ENCODE measurements around the gene COX8A.
"Not testable (repeated sequence)": the region's sequence is repeated elsewhere in the genome, so short reads cannot be mapped to it uniquely, and the experiment has no call there.

Gene COX8A

DNA sequence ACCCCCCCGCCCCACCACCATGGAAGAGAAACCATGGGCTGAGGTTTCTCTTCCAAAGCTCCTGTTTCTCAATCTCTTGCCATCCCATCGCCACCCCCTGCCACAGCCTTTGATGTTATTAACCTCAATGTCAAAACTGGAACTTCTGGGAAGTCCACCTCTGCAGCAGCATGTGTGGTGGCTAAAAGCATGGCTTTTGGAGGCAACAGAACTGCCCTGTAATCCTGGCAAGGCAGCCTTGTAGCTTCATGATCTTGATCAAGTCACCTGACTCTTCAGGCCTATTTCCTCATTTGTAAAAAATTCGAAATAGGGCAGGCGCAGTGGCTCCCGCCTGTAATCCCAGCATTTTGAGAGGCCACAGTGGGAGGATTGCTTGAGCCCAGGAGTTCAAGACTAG, 3.5 kb upstream of the COX8A start:
- no peak for DNase-seq

- not testable (repeated sequence) for DNase-seq
Observed at GRCh38 chr11:63973912-63974258, 535 bp upstream of the COX8A start.

- DNase-seq, result no peak
Observed at GRCh38 chr11:63978551-63979239, 4.3 kb downstream of the COX8A start.

- no peak for DNase-seq
Observed at GRCh38 chr11:63979426-63979825, 5.0 kb downstream of the COX8A start.

DNA sequence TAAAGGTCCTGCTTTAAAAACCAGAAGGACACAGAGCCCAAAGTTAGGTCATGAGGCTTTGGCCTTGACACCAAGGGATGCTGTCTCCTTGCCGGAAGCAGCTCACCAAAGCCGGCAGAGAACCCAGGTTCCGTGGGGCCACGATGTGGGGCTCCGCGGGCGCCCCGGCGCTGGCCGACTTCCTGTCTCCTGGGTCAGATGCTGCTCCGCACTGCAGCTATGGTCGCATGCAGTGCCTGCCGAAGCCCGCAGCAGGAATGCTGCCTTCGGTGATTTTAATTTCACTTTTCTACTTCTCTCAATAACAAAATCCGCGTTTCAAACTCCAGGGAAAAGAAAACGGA, 11.4 kb downstream of the COX8A start:
- no peak for DNase-seq

DNA sequence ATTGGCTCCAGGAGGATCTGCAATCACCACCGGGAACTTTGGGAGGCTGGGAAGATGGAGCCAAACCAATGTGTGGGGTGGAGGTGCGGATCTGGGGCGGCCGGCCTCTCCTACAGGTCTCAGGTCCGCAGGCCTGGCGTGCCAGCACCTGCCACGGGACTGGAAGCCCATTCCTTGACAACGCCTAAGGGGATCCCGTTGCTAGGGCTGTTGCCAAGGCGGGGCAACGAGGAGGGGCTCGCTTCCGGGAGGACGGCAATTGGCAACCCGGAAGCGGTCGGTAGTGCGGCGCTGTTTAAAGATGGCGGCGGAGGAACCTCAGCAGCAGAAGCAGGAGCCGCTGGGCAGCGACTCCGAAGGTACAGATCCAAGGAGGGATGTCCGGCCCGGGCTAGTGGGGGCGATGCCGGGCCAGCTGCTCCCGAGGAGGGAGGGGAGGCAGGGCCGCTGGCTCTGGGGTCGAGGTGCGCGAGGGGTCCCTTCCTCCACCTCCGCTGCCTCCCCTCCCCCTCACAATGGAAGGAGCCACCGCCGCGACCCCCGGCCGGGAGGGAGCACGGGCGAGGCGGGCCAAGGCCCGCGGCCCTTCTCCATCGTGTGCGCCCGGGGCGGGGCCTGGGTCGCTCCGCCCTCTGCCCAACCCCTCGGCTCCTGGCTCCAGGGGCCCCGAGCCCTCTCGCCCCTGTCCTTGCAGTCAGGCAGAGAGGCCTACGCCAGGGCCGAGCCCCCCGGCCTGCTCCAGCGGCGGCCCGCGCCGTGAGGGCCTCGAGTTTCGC, 11.9 kb downstream of the COX8A start, which contains the start of gene OTUB1:
Gene OTUB1, plus strand, starts transcription at position 283 of the 776 bp plus-strand sequence. Its CDS starts 19 bp downstream, at position 302.
- peak; percentile 54 to 84 for DNase-seq

- DNase-seq, result no peak
Observed at GRCh38 chr11:63986932-63987513, 12.6 kb downstream of the COX8A start.

GRCh38 chr11:63991558-63991957, 17.1 kb downstream of the COX8A start:
- no peak for DNase-seq

GRCh38 chr11:63993100-63993499, 18.7 kb downstream of the COX8A start:
- DNase-seq, result no peak

- DNase-seq, result no peak
Observed at GRCh38 chr11:63993993-63994392, 19.6 kb downstream of the COX8A start.

GRCh38 chr11:63996512-63996911, 22.1 kb downstream of the COX8A start:
- no peak for DNase-seq

DNA sequence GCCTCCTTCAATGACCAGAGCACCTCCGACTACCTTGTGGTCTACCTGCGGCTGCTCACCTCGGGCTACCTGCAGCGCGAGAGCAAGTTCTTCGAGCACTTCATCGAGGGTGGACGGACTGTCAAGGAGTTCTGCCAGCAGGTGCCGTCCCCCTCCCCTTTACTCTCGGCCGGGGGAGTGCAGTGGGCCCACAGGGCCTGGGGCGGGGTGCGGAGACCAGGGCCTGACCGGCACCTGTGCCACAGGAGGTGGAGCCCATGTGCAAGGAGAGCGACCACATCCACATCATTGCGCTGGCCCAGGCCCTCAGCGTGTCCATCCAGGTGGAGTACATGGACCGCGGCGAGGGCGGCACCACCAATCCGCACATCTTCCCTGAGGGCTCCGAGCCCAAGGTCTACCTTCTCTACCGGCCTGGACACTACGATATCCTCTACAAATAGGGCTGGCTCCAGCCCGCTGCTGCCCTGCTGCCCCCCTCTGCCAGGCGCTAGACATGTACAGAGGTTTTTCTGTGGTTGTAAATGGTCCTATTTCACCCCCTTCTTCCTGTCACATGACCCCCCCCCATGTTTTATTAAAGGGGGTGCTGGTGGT, 22.8 kb downstream of the COX8A start:
- no peak for DNase-seq

- DNase-seq, result no peak
Observed at GRCh38 chr11:63997801-63998337, 23.4 kb downstream of the COX8A start.

DNA sequence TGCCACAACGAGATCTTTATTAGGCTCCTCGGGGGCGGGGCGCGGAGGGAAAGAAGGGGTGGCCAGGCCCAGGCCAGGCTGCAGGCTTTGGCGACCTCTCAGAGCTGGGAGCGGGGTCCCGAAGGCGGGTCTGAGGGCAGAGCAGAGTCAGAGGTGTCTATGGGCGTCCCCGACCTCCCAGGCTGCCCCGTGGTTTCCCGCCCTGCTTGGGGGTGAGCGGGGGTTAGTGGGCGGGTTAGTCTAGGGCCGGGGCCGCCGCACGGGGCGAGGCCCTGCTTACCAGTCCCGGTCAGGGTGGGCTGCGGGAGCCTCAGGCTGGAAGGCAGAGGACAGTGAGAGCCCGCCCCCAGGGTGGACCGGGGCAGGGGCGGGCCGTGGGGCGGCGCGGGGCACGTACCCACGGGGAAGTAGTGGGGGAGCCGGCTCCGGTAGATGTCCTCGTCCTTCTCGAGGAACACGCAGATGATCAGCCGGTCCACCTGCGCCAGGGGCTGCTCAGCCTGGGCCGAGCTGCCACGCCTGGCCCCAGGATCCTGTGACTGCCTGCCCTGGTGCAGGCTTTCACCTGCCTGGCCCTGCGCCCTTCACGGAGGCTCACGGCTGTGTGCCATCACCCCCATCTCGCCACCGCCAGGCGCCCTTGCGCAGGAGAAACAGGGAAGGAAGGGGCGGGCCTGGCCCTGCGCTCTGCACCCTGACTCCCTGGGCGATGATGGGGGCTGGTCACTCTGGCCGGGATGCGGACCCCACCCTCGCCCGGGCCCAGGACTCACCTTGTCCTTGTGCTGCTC, 24.3 kb downstream of the COX8A start:
- no peak for DNase-seq

GRCh38 chr11:63999349-64000025, 25.1 kb downstream of the COX8A start:
- no peak for DNase-seq

GRCh38 chr11:64000026-64000739, 25.8 kb downstream of the COX8A start:
- DNase-seq, result no peak

GRCh38 chr11:64000740-64001483, 26.5 kb downstream of the COX8A start:
- DNase-seq, result no peak

GRCh38 chr11:64001484-64002420, 27.3 kb downstream of the COX8A start:
- no peak for DNase-seq

Measured in cerebellar nuclear complex (tissue), 1 donor.